Stimulated activated CD8-positive, alpha-beta memory T cell treated with anti-CD3 and anti-CD28 coated beads, Interleukin-15, amount 100 ng/mL, for 4 hours (primary cell): ENCODE data around the gene SPATA1.
A peak's percentile ranks its signal among the peaks of the same experiment; 100 is the strongest.
"Not testable (repeated sequence)": the region's sequence is repeated elsewhere in the genome, so short reads cannot be mapped to it uniquely, and the experiment has no call there.

ENCODE experiments used
- DNase-seq, 2 donors: peaks; one replicate each; pipeline ENCODE4 v3.0.0-alpha.2; 2020; ENCODE audit warnings: low read depth in 2 of 2

Gene SPATA1

GRCh38 chr1:84506002-84506728 lies at the start of gene SPATA1, which contains the start of gene GNG5:
SPATA1 (plus strand) TSS chr1:84506386; CDS start chr1:84516360, 9,974 bp downstream.
GNG5 (minus strand) TSS chr1:84506581; CDS start chr1:84506091, 490 bp downstream.
- DNase-seq = peak; percentile 97

GRCh38 chr1:84462118-84462517 lies 44.1 kb upstream of the SPATA1 start:
- no peak for DNase-seq

GRCh38 chr1:84467298-84467697 lies 38.9 kb upstream of the SPATA1 start:
- DNase-seq = no peak

- DNase-seq = no peak
Measured at GRCh38 chr1:84476225-84476624, 30.0 kb upstream of the SPATA1 start.

GRCh38 chr1:84478876-84479868 lies 27.0 kb upstream of the SPATA1 start, which contains the start of gene RPF1:
RPF1 (plus strand) TSS chr1:84479266; CDS start chr1:84479282, 16 bp downstream.
- peak; percentile 62 to 68 for DNase-seq

- no peak for DNase-seq
Measured at GRCh38 chr1:84479998-84480397, 26.2 kb upstream of the SPATA1 start.

- no peak for DNase-seq
Measured at GRCh38 chr1:84480650-84481049, 25.5 kb upstream of the SPATA1 start.

- no peak for DNase-seq
Measured at GRCh38 chr1:84481317-84481716, 24.9 kb upstream of the SPATA1 start.

GRCh38 chr1:84488107-84488506 lies 18.1 kb upstream of the SPATA1 start:
- DNase-seq = no peak

GRCh38 chr1:84489766-84490165 lies 16.4 kb upstream of the SPATA1 start:
- DNase-seq = no peak

GRCh38 chr1:84492726-84493125 lies 13.5 kb upstream of the SPATA1 start:
- DNase-seq = no peak

- no peak for DNase-seq
Measured at GRCh38 chr1:84493747-84494146, 12.4 kb upstream of the SPATA1 start.

GRCh38 chr1:84496498-84496897 lies 9.7 kb upstream of the SPATA1 start:
- no peak for DNase-seq

- no peak for DNase-seq
Measured at GRCh38 chr1:84497631-84498275, 8.4 kb upstream of the SPATA1 start.

GRCh38 chr1:84502927-84503326 lies 3.3 kb upstream of the SPATA1 start:
- no peak for DNase-seq

GRCh38 chr1:84504580-84505492 lies 1.4 kb upstream of the SPATA1 start:
- DNase-seq = no peak

- no peak for DNase-seq
Measured at GRCh38 chr1:84505493-84506001, 639 bp upstream of the SPATA1 start.

GRCh38 chr1:84506729-84507453 lies 705 bp downstream of the SPATA1 start:
- DNase-seq = no peak

- not testable (repeated sequence) for DNase-seq
Measured at GRCh38 chr1:84507887-84508286, 1.7 kb downstream of the SPATA1 start.

- DNase-seq = no peak
Measured at GRCh38 chr1:84508510-84508909, 2.3 kb downstream of the SPATA1 start.
